IPS-NIHi11 (cell line): ENCODE data around the gene CHIT1.

Source experiments
- DNase-seq: peaks from one replicate; pipeline ENCODE4 v3.0.0; 2012; ENCODE audit warnings: mixed read lengths, low spot score

CHIT1 gene

DNA sequence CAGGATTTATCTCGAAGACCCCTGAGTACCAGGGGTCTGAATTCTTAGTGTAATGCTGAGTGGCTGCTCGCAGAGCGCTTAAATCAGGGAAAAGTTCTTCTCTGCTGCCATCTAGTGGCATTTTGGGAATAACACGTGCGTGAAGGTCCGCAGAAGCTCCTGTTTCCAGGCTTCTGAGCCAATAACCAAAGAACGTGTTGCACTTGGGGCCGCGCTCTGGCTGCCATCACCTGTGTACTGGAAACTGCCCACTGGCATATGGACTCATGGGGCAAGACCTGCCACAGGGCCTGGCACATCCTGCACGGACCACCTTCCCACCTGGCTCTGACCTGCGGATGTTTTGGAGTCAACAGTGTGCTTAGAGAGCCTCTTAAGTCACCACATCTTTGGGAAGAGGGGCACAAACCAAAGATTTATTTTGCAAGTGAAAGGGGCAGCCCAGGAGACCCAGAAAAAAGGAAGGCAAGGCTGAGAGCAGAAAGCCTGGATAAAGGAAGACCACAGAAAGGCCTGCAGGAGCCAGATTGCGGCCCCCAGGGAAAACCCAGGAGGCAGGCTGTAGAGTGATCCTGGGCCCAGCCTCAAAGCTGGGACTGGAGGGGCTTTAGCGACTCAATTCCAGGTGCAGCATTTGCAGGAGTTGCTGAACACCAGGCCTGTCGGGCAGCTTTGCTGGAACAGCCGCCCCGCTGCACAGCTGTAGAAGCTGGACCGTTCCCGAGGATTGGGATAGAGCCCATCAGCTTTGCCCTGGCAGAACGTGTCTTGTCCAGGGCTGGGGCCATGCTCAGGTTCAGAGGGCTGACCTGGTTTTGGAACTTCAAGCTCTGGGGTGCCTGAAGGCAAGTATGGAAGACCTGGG, 13.0 kb downstream of the CHIT1 start:
- peak; percentile 81 for DNase-seq

DNA sequence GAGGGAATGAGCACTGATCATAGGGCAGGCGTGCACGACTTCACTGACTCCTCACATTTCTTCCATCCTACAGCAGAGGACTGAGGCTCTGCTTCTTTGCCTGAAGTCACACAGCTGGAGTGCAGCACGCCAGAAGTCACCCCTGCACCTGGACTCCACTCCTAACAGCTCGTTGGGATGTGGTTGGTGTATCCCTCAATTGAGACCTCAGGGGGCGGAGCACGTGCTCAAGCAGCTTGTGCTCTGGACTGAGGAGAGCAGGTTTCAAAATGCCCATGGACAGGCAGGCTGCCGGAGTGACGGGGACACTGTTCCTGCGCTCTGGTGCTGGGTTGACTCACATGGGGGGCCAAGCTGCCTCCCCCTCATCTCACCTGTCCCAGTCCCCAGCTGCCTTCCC, 13.9 kb downstream of the CHIT1 start:
- no peak for DNase-seq

DNA sequence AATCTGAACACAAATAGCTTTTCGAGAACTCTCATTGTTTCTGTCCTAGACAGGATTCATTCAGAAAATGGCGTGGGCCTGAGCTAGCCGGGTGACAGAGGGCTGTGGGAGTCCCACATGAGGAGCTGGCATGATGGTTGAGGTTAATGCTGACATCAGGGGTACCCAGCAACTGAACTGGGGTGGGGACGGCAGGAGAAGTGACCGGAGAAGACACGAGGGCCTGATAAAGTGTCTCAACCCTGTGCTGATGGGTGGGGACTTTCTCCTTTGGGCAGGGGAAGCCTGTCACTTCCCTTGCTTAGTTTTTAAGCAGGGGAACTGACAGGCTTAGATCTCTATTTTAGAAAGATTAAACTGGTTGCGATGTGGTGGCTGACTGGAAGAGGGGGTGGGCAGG, 14.6 kb downstream of the CHIT1 start:
- no peak for DNase-seq

DNA sequence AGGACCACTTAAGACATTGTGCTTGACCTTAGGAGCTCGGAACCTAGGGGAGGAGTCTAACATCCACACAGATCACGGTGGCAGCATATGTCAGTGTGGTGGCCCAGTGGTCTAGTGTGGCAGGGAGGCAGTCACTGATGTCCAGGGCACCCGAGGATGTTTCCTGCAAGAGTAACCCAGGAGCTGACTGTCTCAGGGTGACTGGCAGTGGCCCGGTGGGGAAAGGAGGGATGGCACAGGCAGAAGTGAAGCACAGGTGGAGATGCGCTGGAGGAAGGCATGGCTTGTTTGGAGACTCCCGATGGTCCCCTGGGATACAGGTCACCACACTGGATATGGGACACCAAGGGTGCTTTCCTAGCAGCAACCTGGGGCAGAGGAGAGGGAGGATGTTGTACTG, 16.3 kb downstream of the CHIT1 start:
- DNase-seq = no peak

DNA sequence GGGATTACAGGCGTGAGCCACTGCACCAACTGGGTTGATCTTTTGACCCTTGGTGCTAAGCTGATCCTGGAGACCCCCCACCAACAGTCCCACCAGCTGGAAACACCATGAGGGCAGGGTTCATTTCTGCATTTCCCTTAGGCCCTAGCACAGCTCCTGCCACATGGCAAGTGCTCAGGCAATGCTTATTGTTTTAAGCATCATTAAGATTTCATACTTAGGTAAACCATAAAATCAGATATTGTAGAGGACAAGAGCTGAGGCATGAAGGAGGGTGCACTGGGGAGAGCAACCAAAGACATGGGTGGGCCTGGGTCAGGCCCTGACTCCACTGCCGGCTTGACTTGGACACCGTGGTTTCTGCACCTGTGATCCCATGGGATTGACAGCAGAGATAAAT, 17.7 kb downstream of the CHIT1 start:
- no peak for DNase-seq

DNA sequence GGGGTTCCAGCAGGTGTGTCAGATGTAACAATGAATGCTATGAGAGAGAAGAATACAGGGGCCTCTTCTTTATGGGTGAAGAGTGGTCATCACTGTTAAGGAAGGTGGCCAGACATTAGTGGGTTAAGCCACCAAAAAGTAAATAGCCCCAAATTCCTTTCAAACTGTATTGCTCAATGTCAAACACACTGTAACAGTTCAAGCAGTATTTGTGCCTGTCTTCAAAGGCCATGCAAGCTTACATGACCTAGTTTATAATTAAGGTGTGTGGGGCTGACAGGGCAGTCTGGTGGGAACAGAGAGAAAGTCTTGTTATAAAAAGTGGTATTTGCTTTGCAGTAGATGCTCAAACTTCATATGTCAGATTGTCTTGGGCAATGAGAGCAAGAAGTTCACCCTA, 18.5 kb downstream of the CHIT1 start:
- DNase-seq = no peak

DNA sequence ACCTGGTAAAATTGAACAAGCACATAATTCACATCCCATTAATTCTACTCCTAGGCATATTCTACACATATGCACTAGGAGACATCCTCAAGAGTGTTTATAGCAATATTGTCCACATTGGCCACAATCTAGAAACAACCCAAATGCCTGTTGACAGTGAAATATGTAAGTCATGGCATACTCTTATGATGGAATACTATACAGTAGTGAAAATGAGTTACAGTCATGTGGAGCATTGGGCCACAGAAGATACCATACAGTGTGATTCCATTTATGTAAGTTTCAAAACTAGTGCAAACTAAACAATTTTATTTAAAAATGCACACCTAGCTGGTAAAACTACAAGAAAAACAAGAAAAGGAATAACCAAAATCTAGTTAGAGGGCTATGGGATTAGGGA, 19.1 kb downstream of the CHIT1 start:
- no peak for DNase-seq

DNA sequence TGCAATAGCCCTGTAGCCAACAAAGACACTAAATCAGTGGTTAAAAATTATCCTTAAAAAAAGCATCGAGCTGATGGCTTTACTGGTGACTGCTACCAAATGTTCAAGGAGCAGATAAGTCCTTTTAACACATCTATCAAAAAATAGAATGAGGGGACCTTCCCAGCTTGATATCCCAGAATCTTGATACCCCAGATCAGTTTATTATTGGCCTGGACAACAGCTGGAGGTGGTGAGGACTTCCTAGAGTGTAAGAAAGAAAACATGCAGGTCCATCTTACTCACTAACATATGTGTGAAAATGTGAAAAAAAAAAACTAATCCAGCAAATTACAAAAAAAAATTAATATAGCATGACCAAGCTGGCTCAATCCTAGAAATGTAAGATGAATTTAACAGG, 21.3 kb downstream of the CHIT1 start:
- no peak for DNase-seq

DNA sequence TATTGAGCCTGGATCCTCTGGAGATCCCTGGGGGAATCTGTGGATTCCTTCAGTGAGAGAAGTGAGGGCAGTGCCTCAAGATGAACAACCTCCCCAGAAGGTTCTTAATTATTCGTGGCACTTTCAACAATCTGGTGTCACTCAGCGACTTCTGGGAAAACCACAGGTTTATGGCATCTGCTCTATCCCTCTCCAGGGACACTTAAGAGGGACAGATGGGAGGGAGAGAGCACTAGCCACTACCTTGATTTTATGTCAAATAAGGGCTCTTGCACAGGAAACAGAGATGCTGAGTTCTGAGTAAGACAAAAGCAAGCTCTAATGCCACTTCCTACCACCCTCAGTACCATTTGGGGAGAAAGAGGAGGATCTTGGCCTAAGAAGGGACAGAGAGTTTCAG, 21.7 kb downstream of the CHIT1 start:
- DNase-seq = no peak

DNA sequence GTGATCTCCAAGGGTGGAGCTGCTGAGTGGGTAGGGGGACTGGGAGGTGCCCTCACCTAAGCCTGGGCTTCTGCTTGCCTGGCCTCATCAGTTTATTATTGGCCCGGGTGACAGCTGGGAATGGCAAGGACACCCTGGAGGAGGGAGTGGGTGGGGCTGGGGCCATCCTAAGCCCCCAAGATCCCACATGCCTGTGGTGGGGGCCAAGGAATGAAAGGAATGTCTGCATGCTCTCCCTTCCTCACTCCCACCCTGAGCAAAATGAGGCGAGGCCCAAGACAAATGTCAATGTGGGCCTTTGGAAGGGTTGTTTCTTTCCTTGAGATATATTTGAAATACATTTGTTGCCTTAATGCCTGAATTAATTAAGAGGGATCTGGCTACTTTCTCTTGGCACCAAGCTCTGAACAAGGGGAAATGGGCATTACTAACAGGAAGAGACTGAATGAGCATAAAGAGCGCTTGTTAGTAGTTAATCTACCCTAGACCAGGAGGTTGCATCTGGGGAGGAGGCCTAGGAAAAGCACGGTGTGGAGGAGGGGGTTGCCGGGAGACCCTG, 23.3 kb downstream of the CHIT1 start:
- DNase-seq = no peak

DNA sequence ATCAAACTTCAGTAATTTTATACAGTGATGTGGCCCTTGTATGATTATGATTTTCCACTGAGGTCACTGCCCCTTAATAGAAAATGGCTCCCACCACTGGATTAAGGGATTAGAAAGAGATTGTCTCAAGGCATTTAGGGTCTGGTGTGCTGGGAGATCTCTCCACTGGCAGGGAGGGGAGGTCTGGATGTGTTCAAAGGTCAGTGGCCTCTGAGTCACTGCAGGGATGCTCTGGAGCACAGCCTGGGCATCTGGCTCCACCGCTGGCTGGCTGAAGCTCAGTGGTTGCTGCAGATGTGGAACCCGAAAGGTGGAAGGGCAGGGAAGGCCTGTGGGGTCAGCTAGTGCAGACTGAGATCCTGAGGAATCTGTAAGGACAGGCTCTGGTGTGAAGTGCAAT, 24.7 kb downstream of the CHIT1 start:
- no peak for DNase-seq

DNA sequence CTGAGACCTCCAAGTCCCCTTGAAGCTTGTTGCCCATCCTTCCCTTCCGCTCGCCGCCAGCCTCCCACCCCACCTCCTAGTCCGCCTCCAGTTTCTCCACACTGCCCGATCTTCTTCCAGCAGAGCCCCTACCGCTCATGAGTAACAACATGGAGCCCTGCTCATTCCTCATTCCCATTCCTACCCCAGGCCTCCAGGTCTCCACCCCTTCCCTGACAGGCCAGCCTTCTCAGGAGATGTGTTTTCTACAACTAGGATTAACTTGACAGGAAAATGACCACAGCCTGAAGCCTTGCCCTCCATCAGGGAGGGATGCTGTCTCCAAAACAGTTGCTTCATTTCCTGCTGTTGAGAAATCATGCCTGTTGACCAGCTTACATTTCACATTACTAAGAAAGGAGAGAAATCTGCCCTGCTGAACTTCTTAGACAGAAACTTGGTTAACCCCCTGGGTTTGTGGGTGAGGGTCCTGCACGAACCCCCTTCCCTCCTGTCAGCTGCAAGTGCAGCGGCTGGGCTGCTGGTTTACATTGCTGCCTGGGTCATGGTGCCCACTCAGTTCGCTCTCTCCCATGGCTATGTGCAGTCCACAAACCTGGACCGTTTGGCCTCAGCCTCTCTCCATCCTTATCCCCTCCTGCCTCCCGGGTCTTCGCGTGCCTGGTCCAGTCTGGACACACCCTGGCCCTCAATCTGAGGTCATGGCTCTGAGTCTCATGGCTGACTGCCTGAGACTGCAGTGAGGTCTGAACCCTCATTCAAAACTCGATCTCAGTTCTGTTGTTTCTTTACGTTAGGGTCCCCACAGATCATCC, 26.8 kb downstream of the CHIT1 start:
- no peak for DNase-seq

DNA sequence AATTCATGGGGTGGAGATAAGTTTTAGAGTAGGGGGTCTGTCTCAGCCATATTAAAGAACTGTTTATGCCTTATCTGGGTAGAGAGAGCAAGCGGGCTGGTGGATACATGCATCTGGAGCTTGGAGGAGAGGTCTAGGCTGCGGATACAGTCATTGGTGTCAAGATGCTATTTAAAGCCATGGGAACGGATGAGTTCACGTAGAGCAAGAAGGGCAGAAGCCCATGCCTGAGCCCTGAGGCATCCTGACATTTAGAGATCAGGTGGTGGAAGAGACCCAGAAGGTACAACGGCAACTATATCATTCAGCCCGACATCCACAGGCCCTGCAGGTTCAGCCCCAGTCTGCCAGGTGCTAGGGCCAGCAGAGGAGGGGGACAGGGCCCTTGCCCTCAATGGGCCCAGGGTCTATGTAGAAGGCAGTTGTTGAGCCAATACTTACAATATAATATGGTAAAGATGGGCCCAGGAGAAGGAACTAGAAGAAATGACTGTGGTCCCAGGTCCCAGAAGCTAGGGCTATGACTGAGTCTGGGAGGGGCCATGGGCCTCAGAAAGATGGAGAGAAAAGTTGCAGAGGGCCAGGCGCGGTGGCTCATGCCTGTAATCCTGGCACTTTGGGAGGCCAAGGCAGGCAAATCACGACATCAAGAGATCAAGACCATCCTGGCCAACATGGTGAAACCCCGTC, 27.8 kb downstream of the CHIT1 start:
- no peak for DNase-seq

DNA sequence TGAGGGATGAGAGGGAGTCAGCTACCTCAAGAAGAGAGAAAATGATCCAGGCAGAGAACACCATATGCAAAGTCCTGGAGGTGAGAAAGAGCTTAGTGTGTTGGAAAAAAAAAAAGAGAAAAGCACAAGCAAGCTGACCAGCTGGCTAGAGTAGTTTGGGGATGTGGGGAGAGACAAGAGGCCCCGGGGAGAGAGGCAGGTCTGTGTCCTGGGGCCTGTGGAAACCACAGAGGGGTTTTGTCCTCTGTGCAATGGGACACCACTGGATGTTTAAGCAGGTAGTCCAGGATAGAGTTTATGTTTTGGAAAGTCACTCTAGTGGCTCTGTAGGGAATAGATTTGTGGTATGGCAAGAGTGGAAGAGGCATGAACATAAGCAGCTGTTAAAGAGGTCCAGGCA, 28.6 kb downstream of the CHIT1 start:
- DNase-seq = no peak

DNA sequence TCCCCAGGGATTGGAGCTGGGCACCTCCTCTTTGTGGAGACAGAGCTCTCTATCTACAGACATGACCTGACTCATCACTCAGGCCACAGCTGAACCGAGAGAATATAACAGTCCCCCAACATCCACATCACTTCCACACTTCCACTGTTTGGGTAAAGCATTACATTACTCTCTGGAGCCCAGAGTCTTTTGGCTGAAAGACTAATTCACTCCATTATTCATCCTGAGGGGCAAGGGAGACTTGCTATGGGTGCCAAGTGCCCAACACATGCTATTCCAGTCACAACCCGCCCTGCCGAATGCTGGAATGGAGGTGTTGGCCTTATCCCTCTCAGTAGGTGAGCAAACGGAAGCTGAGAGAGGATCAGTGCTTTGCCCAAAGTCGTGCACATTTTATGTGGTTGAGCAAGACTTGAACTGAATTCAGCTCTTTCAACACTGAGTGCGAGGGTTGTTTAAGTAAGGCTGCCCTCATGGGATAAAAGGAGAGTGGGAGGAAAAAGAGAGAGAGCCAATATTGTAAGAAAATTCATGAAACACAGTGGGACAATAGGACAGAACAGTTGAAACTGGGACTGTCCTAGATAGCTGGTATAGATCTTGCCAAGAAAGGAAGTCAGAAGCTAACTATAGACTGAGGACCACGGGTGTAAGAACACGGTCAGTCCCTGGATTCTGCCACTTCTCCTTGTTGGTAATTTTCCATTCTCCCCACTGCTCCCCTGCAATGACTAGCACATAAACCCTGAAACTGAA, 29.5 kb downstream of the CHIT1 start:
- DNase-seq = no peak

DNA sequence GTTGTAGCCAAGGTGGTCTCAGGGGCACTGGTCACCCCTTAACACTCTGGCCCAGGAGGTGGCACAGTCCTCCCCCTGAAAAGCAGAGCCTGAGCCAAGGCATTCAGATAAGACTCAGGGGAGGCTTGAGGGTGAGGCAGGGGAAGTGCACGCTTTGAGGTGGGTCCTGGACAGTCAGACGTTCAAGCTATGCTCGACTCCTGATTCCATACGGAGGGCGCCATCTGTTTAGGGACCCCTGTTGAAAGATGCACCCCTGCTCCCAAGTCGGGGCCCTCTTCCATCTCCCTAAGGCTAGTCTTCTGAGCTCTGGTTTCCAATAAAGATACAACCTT, 30.0 kb downstream of the CHIT1 start:
- DNase-seq = no peak

DNA sequence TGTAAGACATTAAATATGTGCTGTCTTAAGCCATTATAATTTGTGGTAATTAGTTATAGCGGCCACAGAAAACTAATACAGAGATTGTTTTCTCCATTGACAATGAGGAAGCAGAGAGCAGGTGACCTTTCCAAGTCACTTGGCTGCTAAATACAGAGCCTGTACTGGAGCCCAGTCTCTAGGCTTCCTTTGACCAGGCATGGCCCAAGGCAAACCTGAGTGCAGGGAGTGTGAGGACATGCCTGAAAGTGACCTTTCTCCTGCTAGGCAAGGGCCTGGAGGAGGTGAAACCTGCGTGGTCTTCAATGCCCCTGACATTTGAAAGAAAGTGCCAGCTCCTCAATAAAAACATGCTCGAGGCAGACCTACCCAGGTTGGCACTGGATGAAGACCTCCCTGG, 30.5 kb downstream of the CHIT1 start:
- no peak for DNase-seq

DNA sequence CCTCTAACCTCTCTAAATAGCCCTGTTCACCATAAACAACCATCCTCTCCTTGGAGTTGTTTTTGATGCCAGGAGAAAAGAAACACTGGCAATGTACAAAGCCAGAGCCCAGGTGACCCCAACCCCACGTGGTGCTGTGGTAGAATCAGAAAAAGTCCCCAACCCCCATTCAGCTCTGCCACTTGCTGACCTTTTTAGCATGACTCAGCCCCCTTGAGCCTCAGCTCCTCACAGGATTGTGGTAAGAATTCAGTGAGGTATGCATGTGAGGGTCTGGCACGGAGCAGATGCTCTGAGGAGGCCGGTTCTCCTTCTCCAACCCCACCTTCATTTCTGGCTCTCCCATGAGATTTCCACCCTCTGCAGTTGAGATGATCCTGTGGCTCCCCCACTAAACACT, 31.8 kb downstream of the CHIT1 start:
- DNase-seq = no peak

DNA sequence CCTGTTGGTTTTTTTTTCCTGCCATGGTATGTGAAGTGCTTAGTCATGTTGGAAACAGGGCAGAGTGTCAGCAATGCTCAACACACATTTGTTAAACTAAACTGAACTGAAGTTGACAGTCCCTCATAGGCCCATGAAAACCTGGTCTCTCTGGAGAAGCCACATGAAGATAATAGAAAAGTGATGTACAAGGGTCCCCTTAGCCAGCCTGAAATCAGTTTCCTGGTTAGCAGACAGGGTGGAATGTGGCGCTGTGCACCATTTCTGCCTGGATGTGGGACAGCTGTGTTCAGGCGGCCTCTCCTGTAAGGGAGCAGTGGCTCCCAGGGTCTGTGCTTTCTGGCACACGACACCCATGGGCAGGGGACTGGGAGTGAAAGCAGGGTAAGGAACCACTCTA, 33.1 kb downstream of the CHIT1 start:
- DNase-seq = no peak

DNA sequence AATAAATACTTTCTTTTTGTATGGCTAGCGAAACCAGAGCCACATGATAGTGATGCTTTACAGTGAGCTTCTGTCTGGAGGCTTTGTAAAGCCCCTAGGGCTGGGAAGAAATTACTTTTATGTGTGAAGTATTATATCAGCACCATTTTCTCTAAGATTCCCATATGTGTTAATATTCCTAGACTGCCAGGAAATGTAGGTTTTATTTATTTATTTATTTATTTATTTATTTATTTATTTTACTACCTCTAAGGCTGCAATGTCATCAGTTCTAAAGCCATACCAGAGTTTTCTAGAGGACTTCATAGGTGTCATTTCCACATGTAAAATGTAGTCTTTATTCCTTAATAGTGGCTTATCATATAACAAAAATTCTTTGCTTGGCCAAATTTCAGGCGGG, 38.5 kb downstream of the CHIT1 start:
- DNase-seq = no peak

DNA sequence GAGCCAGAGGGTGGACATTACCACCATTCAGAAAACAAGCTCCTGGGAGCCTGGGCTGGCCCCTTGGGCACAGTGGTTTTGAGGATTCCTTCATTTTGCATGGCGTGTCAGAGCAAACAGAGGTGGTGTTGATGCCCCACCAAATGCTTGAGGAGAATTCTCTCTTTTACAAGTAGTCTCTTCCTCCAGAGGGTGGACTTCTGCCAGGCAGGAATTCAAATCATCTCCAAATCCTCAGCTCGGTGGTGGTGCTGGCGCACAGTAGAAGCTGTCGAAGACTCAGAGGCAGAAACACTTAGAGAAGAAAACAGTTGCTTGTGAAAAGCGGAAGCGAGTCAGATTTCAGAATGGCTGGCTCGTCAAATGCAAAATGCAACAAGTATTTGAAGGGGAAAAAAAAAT, 39.5 kb downstream of the CHIT1 start:
- DNase-seq = no peak

DNA sequence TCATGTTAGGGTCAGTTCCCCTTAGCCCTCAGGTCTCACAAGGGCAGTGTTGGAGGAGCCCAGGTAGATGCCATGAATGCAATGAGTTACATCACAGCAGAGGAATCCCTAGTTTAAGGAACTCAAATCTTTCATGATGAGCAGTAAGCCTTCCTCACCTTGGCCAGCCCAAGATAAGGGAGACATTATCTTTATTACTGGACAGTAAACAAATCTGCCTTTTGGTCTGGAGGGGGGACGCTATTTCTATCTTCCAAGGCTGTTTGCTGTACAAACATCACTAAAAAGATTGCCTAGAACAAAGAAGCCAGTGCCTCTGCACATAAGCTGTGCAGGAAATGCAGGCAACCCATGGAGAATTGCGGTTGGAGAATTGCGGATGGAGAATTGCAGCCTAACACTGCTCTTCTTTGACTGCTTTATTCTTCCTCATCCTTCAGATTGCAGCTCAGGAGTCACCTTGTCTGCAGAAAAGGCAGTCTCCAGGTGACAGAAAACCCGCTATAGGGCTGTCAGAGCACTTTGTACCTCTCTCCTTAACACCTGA, 40.7 kb downstream of the CHIT1 start:
- DNase-seq = no peak
